Measurements from ENCODE around the gene FLOT2. TPM values are rescaled to one million over a fixed set of nuclear protein-coding genes. Genes with fewer than 3 reads are reported as not detected.

The FLOT2 gene
- total and polyA plus RNA-seq, 2 of the 8 experiments (the other 6 are each of a cell fraction or from before 2014, with no cell fraction given): 116 to 189 TPM

GRCh38 chr17:28926366-28926765 is 28.8 kb upstream of the FLOT2 start:
- Histone ChIP-seq H3K27ac (ENCODE audit: low read depth, low read length) (no peak overlapping the region), H2BK5ac (ENCODE audit: low read depth, low read length) (no peak overlapping the region), H3K79me1 (ENCODE audit: low read depth, low read length) (peaks cover 21% of the 10 kb centered on the region), H3K18ac (ENCODE audit: extremely low read depth, low read length) (no peak overlapping the region), H3K4me2 (ENCODE audit: insufficient read depth in 1 of 2, low read depth in 2 of 2, low read length in 2 of 2) (no peak overlapping the region), H2AFZ (ENCODE audit: low read length) (no peak overlapping the region), H4K91ac (replicated peaks; ENCODE audit: insufficient read length, low read length) (no peak overlapping the region), H3K23me2 (ENCODE audit: low read depth, low read length) (no peaks in the 10 kb centered on the region), H3K27me3 (replicated peaks in 1 of 4; ENCODE audit: control insufficient read depth in 3 of 4, extremely low read depth in 1 of 4, insufficient read depth in 3 of 4, low read length in 3 of 4) (no peaks in the 10 kb centered on the region), H3K4me3 (ENCODE audit: extremely low read depth in 1 of 4, insufficient read depth in 2 of 4, low read depth in 3 of 4, low read length in 4 of 4) (no peak overlapping the region), H3K56ac (replicated peaks; ENCODE audit: insufficient read length, low read depth, low read length) (no peak overlapping the region), H4K8ac (ENCODE audit: extremely low read depth, insufficient read depth, low read length) (no peak overlapping the region), H3K79me2 (ENCODE audit: control insufficient read depth in 1 of 2, insufficient read depth in 2 of 2, low read length in 2 of 2) (peaks cover 10 to 57% of the 10 kb centered on the region in 2 experiments), H4K5ac (ENCODE audit: insufficient read length, low read depth, low read length) (no peak overlapping the region), H2BK120ac (replicated peaks; ENCODE audit: low read depth, low read length) (no peak overlapping the region), H3K4ac (replicated peaks; ENCODE audit: insufficient read length, low read depth, low read length) (no peak overlapping the region), H3K9ac (replicated peaks in 1 of 4; ENCODE audit: extremely low read depth in 1 of 4, low read depth in 3 of 4, low read length in 3 of 4) (no peak overlapping the region), H2AK5ac (ENCODE audit: low read depth, low read length) (no peak overlapping the region), H2BK15ac (ENCODE audit: low read length) (no peak overlapping the region), H4K20me1 (replicated peaks in 1 of 2; ENCODE audit: control insufficient read depth in 1 of 2, insufficient read depth in 2 of 2, low read length in 2 of 2) (peaks cover 10 to 18% of the 10 kb centered on the region in 2 experiments), H3K9me3 (ENCODE audit: insufficient read depth in 2 of 2, low read depth in 1 of 2, low read length in 1 of 2) (no peaks in the 10 kb centered on the region), H3K4me1 (replicated peaks in 1 of 4; ENCODE audit: control insufficient read depth in 3 of 4, insufficient read depth in 4 of 4, low read length in 3 of 4) (no peaks in the 10 kb centered on the region), H3K14ac (ENCODE audit: insufficient read length) (no peak overlapping the region), H2BK20ac (ENCODE audit: low read length) (no peak overlapping the region), H3K36me3 (ENCODE audit: control insufficient read depth in 2 of 4, insufficient read depth in 4 of 4, low read length in 3 of 4) (peaks cover 9 to 59% (median 39%) of the 10 kb centered on the region in 4 experiments), H3K23ac (ENCODE audit: insufficient read length) (no peak overlapping the region), H2BK12ac (ENCODE audit: low read depth, low read length) (no peak overlapping the region)
- TF ChIP-seq KDM4A (IDR thresholded peaks at IDR 0.05; ENCODE audit: low read depth, low read length, severe bottlenecking) (no peak), HDAC6 (IDR thresholded peaks at IDR 0.05; ENCODE audit: low read depth, low read length) (no peak), ATF2 (IDR thresholded peaks at IDR 0.05; ENCODE audit: low read length) (no peak), RFX5 (IDR thresholded peaks at IDR 0.05; ENCODE audit: borderline replicate concordance, low read depth, low read length) (no peak)
- DNase-seq (ENCODE audit: low read depth in 1 of 2, low spot score in 2 of 2): no peak
- no peak for FAIRE-seq
- ChIA-PET POLR2A (ENCODE audit: partially characterized antibody) (interaction anchor here (0.7 to 6.8 kb wide), 7 partner anchors 8 to 152 kb away, joined by 3 to 29 read pairs (median 4); no protein-coding TSS in a partner anchor), CTCF (ENCODE audit: partially characterized antibody) (interaction anchor here (1.3 to 16.4 kb wide), 5 partner anchors 9 to 186 kb away, joined by 5 to 123 read pairs (median 6); no protein-coding TSS in a partner anchor)
- WGBS, 2 experiments (ENCODE audit: extremely low coverage in 1 of 2, insufficient coverage in 1 of 2, insufficient read length in 1 of 2, insufficient replicate concordance in 2 of 2, low coverage in 1 of 2, low lambda C conversion rate in 2 of 2, missing lambda C conversion rate in 1 of 2): 96% methylated on average over 2 of the region's 2 CpGs; no CpG with 5 or more reads in 1 of the 2 experiments

Data from H1 (cell line).